OCI-LY7 (cell line): Measurements from ENCODE around the gene SLC35E2B. TPM values are rescaled to one million over a fixed set of nuclear protein-coding genes. Genes with fewer than 3 reads are reported as not detected.

Source experiments
- BruUV-seq: library from RNA; stranded (reverse); fragments of 400-500 nt; replicated peaks from 2 replicates; lab custom pipeline; 2021; lab: Mats Ljungman, UMichigan
- CTCF ChIA-PET: fragments of 300-600 bp; sonication (Branson Sonifier 250); formaldehyde crosslinking; loops from one replicate; lab custom pipeline; 2022; ENCODE audit warnings: antibody characterized with exemption; ENCODE audit not compliant: unreplicated experiment; lab: Charles Lee
- POLR2A ChIA-PET: fragments of 300-600 bp; sonication (Branson Sonifier 250); formaldehyde crosslinking; loops from one replicate; lab custom pipeline; 2022; ENCODE audit warnings: antibody characterized with exemption; lab: Charles Lee
- DNase-seq: peaks from one replicate; pipeline ENCODE4 v3.0.0-alpha.2; 2015; ENCODE audit warnings: low spot score
- H2AFZ ChIP-seq: fragments of 200-600 bp; sonication (generic), shearing (Covaris generic); 2 replicates; pipeline ENCODE4 v1.6.1; 2014; ENCODE audit warnings: mild to moderate bottlenecking, antibody characterized with exemption, low read length, moderate library complexity
- H3K27ac ChIP-seq: fragments of 200-600 bp; sonication (generic); 2 replicates; pipeline ENCODE4 v1.5.1; 2014; ENCODE audit warnings: mixed run types, low read depth, mild to moderate bottlenecking, moderate library complexity, low read length, inconsistent platforms; ENCODE audit not compliant: poor library complexity, severe bottlenecking
- H3K36me3 ChIP-seq: fragments of 200-600 bp; sonication (generic); 2 replicates; pipeline ENCODE4 v1.6.1; 2014; ENCODE audit warnings: mild to moderate bottlenecking, antibody characterized with exemption, low read length, moderate library complexity, mixed read lengths; ENCODE audit not compliant: insufficient read depth
- H3K4me1 ChIP-seq: fragments of 200-600 bp; sonication (generic); 2 replicates; pipeline ENCODE4 v1.5.1; 2014; ENCODE audit warnings: mild to moderate bottlenecking, low read length; ENCODE audit not compliant: insufficient read depth, poor library complexity, severe bottlenecking
- H3K4me2 ChIP-seq: fragments of 200-600 bp; sonication (generic); 2 replicates; pipeline ENCODE4 v1.6.1; 2014; ENCODE audit warnings: mild to moderate bottlenecking, low read length
- H3K4me3 ChIP-seq: fragments of 200-600 bp; sonication (generic); 2 replicates; pipeline ENCODE4 v1.5.1; 2014; ENCODE audit warnings: mild to moderate bottlenecking, low read depth, low read length; ENCODE audit not compliant: poor library complexity, severe bottlenecking
- H3K79me2 ChIP-seq: fragments of 200-600 bp; sonication (generic); 2 replicates; pipeline ENCODE4 v1.6.1; 2016; ENCODE audit warnings: low read depth, mild to moderate bottlenecking, low read length, moderate library complexity, mixed read lengths; ENCODE audit not compliant: insufficient read depth
- H3K9me2 ChIP-seq: fragments of 200-600 bp; sonication (generic); 2 replicates; pipeline ENCODE4 v1.6.1; 2016; ENCODE audit warnings: mild to moderate bottlenecking, low read length, mixed read lengths; ENCODE audit not compliant: insufficient read depth
- H3K9me3 ChIP-seq: fragments of 200-600 bp; sonication (generic); 2 replicates; pipeline ENCODE4 v1.6.1; 2014; ENCODE audit warnings: mild to moderate bottlenecking, mixed run types, low read length, mixed read lengths
- H4K20me1 ChIP-seq: fragments of 200-600 bp; sonication (generic); 2 replicates; pipeline ENCODE4 v1.6.1; 2014; ENCODE audit warnings: mild to moderate bottlenecking, antibody characterized with exemption, low read length, moderate library complexity, mixed read lengths; ENCODE audit not compliant: insufficient read depth
- CTCF ChIP-seq: fragments of 200-600 bp; sonication (generic); conservative IDR thresholded peaks from 2 replicates; pipeline ENCODE4 v1.5.1; 2014; ENCODE audit warnings: mild to moderate bottlenecking, antibody characterized with exemption, low read length, moderate library complexity, mixed read lengths
- EZH2phosphoT487 ChIP-seq: fragments of 200-600 bp; sonication (generic); IDR thresholded peaks from 2 replicates; pipeline ENCODE4 v1.6.1; 2018; ENCODE audit warnings: low read depth, borderline replicate concordance, mild to moderate bottlenecking, mixed run types, antibody characterized with exemption, low read length, moderate library complexity, mixed read lengths
- intact Hi-C: fragments of 100-400 bp; cut with micrococcal nuclease; formaldehyde crosslinking; loops from one replicate; pipeline ENCODE4 v1.10.0; 2022; ENCODE audit not compliant: unreplicated experiment
- total RNA-seq, 2 experiments: library from RNA; depleted of rRNA in 1 of 2; stranded (reverse); fragments of >200 nt in 1 of 2; shearing (Covaris generic) in 1 of 2; gene quantifications; 2 replicates each; pipeline ENCODE4 v1.2.3, GENCODE V29; 2014 to 2022

SLC35E2B gene
- total RNA-seq, 2 experiments from 2014 or later: 26.6 to 58.9 TPM

- POLR2A ChIA-PET: no interaction called here
- no peaks in the 10 kb centered on the region for H3K9me2 ChIP-seq
- H3K36me3 ChIP-seq: no peaks in the 10 kb centered on the region
- H3K4me1 ChIP-seq: peaks cover 9% of the 10 kb centered on the region
- TF ChIP-seq EZH2phosphoT487 (no peak), CTCF (no peak)
- no peak overlapping the region for H2AFZ ChIP-seq
- H3K4me2 ChIP-seq: no peak overlapping the region
- no TSS peak for BruUV-seq
- CTCF ChIA-PET: no interaction called here
- no peak overlapping the region for H3K4me3 ChIP-seq
- no peaks in the 10 kb centered on the region for H3K9me3 ChIP-seq
- H4K20me1 ChIP-seq: no peaks in the 10 kb centered on the region; the same call in 1 of the 2 replicates
- no peaks in the 10 kb centered on the region for H3K79me2 ChIP-seq
- H3K27ac ChIP-seq: no peak overlapping the region
- no peak for DNase-seq
- intact Hi-C loops: no loop called here
Observed at GRCh38 chr1:1621173-1622009, 71.2 kb downstream of the SLC35E2B start.

GRCh38 chr1:1620433-1621139 is 72.0 kb downstream of the SLC35E2B start:
- Histone ChIP-seq H3K36me3 (no peaks in the 10 kb centered on the region), H3K4me2 (no peak overlapping the region), H3K4me1 (peaks cover 11% of the 10 kb centered on the region), H3K9me3 (no peaks in the 10 kb centered on the region), H2AFZ (no peak overlapping the region), H3K79me2 (no peaks in the 10 kb centered on the region), H4K20me1 (no peaks in the 10 kb centered on the region; the same call in 1 of the 2 replicates), H3K27ac (no peak overlapping the region), H3K9me2 (no peaks in the 10 kb centered on the region), H3K4me3 (no peak overlapping the region)
- no TSS peak for BruUV-seq
- no peak for DNase-seq
- ChIA-PET POLR2A (no interaction called here), CTCF (no interaction called here)
- TF ChIP-seq CTCF: no peak
- TF ChIP-seq EZH2phosphoT487: no peak
- intact Hi-C loops: no loop called here
